HG02885 (cell line): Measurements from ENCODE around the gene RNU6-8.

Experiments
- ATAC-seq: cut with Tn5 transposase; IDR thresholded peaks from one replicate; pipeline ENCODE4 v1.9.1; 2021; ENCODE audit warnings: mild to moderate bottlenecking; ENCODE audit not compliant: unreplicated experiment, poor library complexity

Gene RNU6-8

DNA sequence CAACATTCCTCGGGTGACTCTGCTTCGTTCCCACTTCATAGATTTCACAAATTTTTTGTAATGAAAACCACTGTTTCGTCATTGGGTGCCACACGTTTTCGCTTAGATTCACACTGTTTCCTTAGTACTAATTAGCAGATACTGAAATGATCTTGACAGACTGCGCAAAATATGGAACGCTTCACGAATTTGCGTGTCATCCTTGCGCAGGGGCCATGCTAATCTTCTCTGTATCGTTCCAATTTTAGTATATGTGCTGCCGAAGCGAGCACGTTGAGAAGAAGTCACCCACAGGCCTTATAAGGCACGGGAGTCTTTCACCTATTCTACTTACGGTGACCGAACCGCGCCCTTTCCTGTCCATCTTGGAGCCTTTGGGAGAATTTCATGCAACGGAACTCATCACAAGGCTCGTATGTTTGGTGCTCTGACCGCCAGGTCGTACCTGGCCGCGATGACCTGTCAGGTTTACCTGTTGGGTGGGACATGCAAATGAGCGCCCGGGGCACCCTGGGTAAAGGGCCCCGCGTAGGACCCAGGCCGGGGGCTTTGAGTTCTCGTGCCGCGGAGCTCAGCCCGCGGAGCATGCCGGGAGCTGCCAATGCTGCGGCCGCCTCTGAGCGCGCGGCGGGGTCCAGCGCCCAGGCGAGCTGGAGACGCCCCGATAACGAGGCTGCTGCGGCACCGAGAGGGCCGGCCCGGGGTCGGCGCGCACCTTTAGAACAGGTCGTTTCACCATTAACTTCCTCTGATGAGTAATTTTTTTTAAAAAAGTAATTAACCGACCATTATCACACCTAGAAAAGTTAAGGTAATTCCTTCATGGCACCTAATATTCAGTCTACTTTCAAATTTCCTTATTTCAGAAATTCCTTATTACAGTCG is at the start of gene RNU6-8:
Gene RNU6-8, minus strand, starts transcription at position 272 of the 885 bp plus-strand sequence.
- ATAC-seq: peak; percentile 70

DNA sequence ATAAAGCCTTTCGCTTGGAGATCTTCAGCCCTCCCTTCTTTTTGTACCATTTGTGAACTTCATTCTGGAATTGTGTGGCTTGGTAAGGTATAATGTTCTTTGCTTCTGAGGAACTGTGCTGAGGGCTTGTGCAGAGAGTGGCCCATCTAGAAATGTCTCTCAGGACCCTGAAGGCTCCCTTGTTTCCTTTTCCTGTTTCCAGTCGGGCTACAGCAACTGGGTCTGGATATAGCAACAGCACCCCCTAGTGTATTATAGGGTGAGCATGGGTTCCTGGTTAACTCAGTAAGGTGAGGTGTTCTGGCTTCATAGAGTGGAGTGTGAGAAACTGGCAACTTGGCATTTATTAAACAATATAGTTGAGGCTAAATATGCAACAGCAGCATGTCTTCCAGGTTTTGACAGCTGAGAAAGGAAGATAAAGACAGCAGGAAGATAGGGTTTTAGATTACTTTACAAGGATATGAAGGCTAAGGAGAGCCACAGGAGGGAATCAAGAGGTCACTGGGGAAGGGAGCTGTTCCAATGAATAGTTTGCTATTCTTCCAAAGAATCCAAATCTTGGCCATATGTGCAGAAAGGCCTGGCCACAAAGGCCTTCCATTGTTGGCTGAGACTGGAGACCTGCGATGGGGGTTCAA is 49.1 kb upstream of the RNU6-8 start:
- peak; percentile 91 for ATAC-seq

DNA sequence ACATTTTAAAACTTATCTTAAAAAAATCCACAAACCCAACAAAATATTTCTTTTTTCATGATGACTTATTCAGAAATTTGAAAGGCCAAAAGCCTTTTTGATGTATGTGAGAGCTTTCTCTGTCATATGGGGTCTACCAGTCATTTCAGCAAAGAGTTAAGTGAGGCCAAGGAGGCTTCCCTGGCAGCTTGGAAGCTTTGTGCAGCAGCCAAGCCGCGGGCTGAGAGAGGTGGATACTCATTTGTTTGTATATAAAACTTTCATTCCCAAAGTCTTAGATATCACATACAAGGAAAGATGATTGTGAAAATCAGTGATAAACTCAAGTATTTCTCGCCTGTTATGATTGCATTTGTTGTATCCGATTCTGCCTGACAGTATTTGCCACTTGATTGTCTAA is 48.5 kb upstream of the RNU6-8 start:
- ATAC-seq: no peak

DNA sequence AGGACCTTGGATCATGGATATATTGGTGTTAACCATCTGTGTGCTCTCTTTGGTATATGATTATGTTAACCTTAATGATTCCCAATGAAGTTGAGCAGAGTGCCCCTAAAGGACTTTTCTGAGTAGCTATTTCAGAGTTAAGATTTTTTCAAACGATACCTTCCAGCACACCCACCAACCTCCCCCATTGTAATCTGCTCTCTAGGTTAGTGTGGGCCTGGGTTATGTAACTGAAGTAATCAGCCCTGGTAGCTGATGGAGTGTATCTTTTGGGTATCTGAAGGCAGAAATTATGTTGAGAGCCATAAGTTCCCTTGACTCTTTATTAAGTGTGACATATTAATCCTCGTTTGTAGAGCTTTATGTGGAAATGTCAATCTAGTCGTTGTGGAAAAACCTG is 47.6 kb upstream of the RNU6-8 start:
- no peak for ATAC-seq

DNA sequence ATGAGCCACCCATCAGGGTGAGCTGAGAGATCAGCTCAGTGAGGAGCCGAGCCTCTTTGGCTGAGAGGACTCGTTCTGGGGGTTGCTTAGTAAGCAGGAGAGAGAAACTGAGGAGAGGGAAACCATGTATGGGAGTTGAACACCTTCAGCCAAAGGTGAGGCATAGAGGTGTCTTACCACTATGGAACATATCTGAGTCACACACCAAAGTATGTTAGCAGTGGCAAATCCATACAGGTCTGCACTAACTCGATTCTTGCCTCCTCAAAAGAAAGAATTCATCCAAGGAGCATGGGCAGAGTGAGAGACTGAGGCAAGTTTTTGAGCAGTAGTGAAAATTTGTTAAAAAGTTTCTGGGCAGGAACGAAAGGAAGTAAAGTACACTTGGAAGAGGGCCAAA is 46.7 kb upstream of the RNU6-8 start:
- no peak for ATAC-seq

DNA sequence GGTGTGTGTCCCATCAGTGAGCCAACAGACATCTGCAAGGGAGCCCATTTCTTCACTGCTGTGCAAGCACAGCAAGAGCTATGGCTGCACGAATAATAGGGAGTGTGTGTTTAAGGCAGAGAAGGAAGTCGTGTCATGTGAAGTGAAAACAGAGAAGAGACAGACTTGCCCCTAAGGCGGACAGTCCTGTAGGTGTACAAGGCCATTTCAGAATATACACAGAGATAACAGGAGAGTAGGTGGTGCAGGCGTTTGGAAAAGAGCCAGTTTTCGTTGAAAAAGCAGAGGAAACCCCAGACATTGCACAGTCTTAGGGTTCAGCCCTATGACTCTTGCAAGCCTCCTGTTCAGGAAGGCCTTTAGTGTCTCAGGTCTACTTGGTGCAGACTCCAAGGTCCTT is 46.3 kb upstream of the RNU6-8 start:
- ATAC-seq: no peak

DNA sequence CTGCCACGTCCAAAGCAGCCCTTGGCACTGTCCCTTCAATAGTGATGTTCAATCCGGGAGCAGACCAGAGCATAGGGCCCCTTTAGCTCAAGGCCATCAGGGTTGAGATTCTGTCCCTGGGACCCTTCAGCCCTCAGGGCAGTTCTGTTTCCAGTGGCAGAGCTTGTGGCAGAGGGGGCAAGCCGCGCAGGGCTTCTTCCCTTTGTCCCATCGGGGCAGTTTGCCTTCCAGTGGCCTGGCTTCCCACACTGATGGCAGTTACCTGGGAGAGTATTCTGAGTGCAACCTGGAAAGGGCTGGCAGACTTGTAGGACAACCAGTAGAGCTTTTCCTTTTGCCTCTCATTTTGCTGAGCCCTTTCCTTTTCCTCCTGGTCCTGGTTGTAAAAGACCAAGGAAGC is 43.7 kb upstream of the RNU6-8 start:
- ATAC-seq: no peak

DNA sequence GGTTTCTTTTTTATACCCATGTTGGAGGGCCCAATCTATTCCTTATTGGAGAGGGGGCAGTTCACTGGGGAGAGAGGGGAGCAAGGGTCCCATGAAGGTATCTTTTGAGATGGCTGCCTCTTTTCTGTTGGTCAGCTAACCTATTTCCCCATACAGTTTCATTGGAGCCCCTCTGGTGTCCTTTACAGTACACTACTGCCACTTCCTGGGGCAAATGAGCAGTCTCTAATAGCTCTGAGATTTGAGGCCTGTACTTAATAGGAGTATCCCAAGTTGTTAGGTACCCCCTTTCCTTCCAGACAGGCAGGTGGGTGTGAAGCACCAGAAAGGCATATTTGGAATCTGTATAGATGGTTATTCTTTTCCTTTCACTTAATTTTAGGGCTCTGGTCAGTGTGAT is 41.3 kb upstream of the RNU6-8 start:
- no peak for ATAC-seq

DNA sequence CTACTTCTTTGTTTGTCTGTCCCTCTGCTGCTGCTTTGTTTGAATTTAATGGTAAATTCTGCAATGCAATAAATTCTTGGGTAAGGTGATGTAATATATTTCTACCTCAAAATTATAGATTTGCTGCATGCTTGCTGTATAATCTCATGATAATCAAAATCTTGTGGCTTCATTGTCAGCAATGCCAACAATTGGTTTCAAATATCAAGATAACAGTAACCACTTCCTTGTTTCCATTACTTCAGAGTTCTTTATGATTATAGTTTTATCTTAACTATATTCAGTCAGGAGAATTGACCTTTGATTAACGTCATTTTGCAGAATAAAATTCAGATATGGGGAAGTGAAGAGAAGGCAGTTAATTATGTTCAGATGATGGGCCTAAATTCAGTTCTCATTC is 30.2 kb upstream of the RNU6-8 start:
- no peak for ATAC-seq

DNA sequence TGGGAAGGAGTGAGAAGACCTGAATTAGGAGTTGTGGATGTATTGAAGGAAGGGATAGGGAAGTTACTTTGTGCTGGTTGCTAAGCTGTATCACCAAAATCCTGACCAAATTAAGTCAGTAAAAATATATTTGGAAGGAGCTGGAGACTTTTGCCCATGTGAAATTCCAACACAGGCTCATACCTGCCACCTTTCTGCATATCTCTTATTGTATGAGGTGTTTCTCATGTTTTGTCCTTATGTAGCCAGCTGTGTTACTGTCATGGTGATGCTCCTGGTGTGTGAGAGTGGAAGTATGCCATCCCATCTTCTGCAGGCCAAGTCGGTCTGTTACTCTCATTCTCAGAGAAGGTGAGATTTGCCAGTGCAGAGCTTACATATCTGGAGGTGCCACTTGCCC is 29.4 kb upstream of the RNU6-8 start:
- no peak for ATAC-seq

DNA sequence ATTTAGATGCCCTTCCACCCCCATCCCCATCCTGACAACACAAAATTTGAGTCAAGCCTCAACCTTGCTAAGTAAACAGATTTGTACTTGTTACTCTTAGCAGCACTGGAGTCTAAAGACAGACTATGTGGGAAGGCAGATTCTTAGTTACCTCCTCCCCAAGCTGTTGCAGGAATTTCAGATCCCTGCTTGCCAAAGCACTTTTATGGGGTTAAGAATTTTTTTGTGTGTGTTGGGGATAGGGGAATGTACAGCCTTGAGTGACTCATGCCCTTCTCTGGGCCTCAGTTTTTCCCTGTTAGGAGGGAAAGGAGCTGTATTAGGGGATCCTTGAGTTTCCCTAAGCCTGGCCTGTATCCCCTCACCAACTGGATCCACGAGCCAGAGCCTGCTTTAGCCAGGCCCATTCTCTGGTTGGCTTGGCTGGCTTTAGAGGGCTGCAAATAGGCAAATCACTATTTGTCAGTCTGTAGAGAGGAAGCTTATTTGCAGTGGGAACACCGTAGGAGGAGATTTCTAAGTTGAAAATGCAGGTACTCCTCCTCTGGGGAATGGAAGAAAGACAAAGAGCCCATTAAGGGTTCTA is 27.7 kb upstream of the RNU6-8 start:
- ATAC-seq: no peak

DNA sequence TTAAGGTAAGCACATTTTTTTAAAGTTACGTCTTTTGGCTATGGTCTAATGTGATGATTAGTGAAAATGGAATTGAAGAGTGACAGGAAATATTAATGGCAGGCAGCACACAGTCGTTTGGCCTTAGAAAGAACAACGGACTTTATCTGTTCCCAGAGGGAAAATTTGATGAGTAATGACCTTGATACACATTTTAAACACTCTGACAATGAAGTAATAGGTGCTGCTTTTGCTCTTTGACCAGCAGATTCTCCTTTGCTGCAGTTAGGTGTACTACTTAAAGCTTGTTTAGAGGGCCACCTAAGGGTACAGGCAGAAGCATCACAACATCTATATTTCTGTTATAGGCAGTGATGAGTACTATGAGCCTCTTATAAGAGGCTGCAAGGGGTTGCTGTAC is 27.1 kb upstream of the RNU6-8 start:
- no peak for ATAC-seq

DNA sequence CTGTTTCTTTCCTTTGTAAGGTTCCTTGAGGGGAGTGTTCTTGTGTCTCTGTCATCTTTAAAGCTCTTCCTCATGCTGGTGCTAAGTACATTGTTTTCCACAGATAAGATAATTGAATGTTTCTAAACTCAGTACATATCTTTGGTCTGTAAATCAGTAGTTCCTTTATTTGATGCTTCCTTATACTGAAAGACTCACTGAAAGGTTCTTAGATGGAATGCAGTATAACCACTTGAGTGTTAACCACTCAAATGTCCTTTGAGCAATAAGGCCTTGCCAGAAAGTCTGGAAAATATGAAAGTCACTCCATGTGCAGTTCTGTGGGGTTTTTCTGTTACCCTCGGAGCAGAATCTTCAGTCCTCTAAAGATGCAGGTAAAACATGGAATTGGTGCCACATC is 23.0 kb upstream of the RNU6-8 start:
- ATAC-seq: no peak

DNA sequence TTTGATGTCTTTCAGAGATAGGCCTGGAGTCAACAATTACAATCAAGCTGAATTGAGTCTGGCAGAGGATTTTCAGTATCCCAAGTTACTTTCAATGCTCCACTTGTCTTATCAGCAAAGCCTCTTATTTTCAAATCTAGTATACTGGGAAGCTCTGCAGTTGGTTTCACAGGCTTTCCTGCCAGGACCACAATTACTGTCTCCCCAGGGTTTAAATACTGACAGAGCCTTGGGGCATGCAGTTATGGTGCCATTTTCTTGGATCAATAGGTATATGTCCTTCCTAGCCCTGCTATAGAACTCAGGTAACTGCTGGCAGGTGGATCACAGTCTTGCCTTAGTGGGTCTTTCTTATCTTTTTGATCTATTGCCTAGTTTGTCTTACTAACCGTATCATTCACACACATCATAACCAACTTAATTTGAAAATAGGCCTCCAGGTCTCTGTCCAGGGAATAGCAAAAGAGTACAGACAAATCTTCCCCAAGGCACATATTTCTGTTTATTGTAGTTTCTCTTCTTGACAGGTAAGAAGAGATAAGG is 22.4 kb upstream of the RNU6-8 start:
- ATAC-seq: no peak

DNA sequence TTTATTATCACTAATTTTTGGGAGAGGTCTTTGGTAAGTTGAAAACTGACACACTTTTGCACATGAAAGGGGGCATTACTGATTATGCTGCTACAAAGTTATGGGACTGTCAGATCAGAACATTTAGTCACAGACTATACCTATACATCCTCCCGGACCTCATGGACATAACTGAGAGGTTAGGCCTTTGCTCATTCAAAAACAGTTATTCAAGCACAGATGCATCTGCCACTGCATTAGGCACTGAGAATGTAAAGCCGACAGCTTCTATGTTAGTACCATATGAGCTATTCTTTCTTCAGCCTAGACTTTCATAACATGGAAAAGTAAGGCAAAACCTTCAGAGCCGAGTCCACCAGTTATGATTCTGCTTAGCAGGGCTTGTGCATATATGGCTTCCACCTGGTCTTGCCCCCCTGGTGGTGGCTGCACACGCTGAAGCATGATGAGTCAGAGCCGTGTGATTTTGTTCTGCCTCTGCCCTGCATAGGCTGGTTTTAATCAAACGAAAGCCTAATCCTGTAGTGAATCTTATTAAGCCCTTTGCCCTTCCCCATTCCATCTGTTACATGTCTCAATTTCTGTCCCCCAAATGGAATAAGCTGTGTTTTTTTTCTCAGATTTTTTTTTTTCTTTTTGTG is 21.8 kb upstream of the RNU6-8 start:
- no peak for ATAC-seq

DNA sequence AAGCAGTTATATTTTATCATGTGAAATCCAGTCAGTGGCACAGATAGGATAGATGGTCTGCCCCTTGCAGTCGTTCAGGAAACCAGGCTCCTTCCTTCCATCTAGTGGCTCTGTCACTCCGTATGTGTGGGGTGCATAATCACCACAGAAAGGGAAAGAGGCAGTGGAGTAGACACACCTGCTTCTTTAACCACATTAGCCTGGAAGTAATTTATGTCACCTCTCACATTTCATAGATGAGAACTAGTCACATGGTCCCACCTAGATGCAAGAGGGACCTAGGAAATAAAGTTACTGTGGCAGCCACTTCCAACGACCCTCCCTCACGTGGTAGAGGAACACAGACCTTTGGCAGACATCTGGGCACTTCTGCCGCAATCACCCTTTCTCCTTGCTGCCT is 14.2 kb upstream of the RNU6-8 start:
- no peak for ATAC-seq

DNA sequence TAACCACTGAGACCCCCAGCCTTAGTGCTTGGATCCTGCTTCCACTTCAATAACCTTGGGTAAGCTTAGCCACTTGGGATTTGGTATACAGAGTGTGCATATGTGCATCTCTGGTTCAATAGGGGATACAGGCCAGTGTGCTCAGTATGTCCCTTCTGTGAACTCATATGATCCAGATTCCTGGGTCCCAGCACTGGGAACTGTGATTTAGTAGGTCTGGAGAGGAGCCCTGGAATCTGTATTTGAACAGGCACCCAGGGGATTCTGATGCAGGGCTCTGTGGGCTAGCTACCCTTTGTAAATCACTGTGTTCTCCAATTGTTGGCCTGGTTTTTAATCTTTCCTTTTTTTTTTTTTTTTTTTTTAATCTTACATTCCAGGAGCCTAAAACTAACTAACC is 9.8 kb upstream of the RNU6-8 start:
- ATAC-seq: no peak

DNA sequence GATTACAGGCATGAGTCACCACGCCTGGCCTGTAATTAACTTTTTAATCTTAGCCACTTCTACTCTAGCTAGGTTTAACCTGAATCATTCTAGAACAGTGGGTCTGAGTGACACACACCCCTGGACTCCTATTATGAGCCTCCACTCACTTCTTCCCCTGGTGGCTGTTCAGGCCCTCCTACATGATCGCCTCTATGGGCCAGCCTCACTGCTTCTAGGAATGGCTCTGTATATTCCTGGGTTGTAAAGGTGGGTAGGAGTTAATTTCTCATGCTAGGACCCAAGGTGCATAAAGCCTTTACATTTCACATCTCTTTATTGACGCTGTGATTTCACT is 8.0 kb upstream of the RNU6-8 start:
- ATAC-seq: no peak

DNA sequence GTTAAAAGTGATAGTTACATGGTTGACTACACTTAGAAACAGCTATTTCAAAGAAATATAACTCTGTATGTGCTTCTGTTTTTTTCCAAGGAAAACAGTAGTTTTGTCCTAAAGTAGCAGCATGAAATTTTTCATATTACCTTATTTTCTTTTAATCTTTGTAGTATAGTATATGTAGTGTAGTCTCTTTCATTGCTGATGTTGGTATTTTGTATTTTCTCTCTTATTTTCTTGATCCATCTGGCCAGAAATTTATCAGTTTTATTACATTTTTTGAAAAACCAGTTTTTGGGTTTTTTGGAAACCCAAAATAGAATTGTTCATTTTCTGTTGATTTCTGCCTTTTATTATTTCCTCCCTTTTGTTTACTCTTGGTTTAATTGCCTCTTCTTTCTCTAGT is 6.4 kb upstream of the RNU6-8 start:
- no peak for ATAC-seq

DNA sequence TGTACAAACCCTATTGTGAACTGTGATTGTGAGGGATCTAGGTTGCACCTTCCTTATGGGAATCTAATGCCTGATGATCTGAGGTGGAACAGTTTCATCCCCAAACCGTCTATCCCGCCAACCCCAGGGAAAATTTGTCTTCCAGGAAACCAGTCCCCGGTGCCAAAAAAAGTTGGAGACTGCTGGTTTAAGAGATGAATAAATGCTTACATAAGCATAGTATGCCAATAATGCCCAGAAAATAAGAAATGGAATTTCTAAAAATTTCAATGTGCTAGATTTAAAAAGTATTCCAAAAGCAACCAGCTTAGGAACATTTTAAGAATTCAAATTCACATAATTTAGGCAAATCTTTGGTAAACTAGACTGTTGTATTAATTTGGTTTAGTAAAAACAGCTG is 5.4 kb upstream of the RNU6-8 start:
- no peak for ATAC-seq

DNA sequence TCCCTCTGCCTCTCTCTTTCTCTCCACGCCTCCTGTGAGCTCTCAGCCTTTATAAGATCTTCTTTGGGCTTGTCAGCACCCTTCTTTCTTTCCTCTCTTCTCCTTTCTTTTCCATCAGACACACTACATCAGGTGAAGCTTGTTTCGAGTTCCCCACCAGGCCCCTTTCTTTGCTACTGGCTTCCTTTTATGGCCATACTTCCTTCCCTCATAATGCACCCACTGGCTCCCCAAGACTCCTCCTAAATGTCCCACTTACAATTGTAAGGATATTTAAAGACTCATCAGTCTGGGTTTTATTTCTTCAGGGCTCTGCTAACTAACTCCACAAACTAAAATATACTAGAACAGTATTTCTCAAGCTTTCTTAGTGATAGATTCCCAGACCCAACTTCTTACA is 3.5 kb upstream of the RNU6-8 start:
- no peak for ATAC-seq
